Naive thymus-derived CD8-positive, alpha-beta T cell (primary cell): ENCODE data around the gene COMP. TPM values are rescaled to one million over a fixed set of nuclear protein-coding genes. Genes with fewer than 3 reads are reported as not detected.

ENCODE experiments used
- ATAC-seq, 2 donors: fragments of 150-1000 bp; cut with Tn5 transposase in 1 of 2; sonication (Bioruptor Pico), chemical (Tn5 transposase) in 1 of 2; 1 replicate in 1 of 2; 2 replicates in 1 of 2; pipeline ENCODE4 v1.10.0; 2021; ENCODE audit warnings: mild to moderate bottlenecking in 2 of 2, moderate library complexity in 2 of 2
- POLR2A ChIA-PET: fragments of 350-600 bp; sonication (Branson Sonifier 250); formaldehyde crosslinking; loops from one replicate; lab custom pipeline; 2021; ENCODE audit warnings: antibody characterized with exemption; lab: Charles Lee
- DNase-seq, 10 donors: peaks; one replicate each; pipeline versions ENCODE4 v3.0.0 to v3.0.0-alpha.2; 2020 to 2022
- H3K27ac Mint-ChIP-seq, 10 donors: one replicate each; pipeline ENCODE4 v1.8.0; 2020 to 2022; ENCODE audit warnings: mild to moderate bottlenecking in 10 of 10, mixed read lengths in 10 of 10, moderate library complexity in 4 of 10, inconsistent platforms in 1 of 10
- H3K27me3 Mint-ChIP-seq, 5 donors: one replicate each; pipeline ENCODE4 v1.8.0; 2021 to 2022; ENCODE audit warnings: mixed read lengths in 5 of 5
- H3K36me3 Mint-ChIP-seq, 3 donors: one replicate each; pipeline ENCODE4 v1.8.0; 2020 to 2022; ENCODE audit warnings: mixed read lengths in 3 of 3, mild to moderate bottlenecking in 2 of 3, inconsistent platforms in 1 of 3
- H3K4me1 Mint-ChIP-seq, 4 donors: one replicate each; pipeline ENCODE4 v1.8.0; 2021 to 2022; ENCODE audit warnings: mixed read lengths in 4 of 4
- H3K4me3 Mint-ChIP-seq, 10 donors: one replicate each; pipeline ENCODE4 v1.8.0; 2020 to 2022; ENCODE audit warnings: mild to moderate bottlenecking in 10 of 10, mixed read lengths in 10 of 10, moderate library complexity in 6 of 10, inconsistent platforms in 1 of 10
- H3K9me3 Mint-ChIP-seq, 9 donors: one replicate each; pipeline ENCODE4 v1.8.0; 2020 to 2022; ENCODE audit warnings: mixed read lengths in 9 of 9, mild to moderate bottlenecking in 3 of 9, inconsistent platforms in 1 of 9, moderate library complexity in 1 of 9
- polyA plus RNA-seq, 3 donors: library from polyadenylated mRNA; unstranded; fragments of 300-500 nt; fragmentation: Illumina TruSeq; gene quantifications; one replicate each; pipeline ENCODE4 v1.2.3, GENCODE V29; 2021
- total RNA-seq, 8 experiments: library from RNA in 2 of 8; stranded (reverse) in 2 of 8; gene quantifications; one replicate each; pipeline ENCODE4 v1.2.3 and lab custom pipeline; 2021 to 2026

The COMP gene
- total and polyA plus RNA-seq, 5 experiments from 2014 or later: not detected

DNA sequence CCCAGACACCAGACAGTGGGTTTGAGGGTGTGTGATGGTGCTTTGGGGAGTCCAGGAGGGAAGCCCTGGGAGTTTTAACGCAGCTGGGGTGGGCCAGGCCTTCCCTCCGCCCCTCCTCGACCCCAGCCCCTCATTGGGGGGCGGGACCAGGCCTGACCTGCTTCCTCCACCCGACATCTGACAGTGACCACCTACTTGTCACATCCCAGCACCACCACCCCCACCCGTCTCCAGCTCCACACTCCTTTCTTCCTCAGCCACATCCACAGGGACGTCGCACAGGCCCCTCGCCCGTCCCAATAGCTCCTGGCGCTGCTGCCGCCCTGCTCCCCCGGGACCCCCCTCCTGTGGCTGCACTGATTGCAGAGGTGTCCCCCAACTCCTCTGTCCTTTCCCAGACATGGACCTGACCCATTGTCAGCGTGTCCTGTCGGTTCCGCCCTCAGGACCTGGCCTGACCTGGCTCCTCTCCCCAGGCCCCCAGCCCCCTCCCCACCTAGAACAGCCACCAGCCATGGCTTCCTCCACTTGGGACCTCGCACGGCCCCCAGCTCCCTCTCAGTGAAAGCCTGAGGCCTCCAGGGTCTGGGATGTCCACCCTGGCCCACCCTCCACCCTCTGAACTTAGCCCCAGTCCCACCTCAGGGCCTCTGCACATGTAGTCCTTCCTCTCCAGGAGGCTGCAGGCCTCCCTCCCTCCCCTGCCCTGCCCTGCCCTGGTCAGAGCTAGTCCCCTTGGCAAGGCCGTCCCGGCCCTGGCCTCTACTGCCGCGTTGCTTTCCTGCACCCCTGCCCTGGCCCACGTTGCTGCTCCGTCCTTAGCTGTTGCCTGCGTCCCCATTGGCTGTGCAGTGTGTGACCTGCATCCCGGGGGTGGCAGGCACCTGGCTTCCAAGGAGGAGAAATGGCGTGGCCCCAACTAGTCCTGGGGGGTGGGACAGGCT is 30.4 kb downstream of the COMP start:
- POLR2A ChIA-PET: no interaction called here
- no peak for DNase-seq
- no peak for ATAC-seq

DNA sequence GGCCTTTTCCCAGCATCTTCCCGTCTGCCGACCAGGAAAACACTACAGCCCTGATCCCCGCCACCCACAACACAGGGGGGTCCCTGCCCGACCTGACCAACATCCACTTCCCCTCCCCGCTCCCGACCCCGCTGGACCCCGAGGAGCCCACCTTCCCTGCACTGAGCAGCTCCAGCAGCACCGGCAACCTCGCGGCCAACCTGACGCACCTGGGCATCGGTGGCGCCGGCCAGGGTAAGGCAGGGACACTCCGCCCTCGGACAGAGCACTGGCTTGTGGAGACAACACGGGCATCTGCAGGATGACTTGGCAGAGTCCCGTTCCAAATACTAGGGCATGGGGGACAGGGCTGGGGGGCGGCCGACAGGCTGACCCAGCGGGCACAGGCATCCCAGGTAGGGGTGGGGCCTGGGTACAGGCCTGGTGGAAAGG is 31.1 kb downstream of the COMP start:
- H3K36me3 Mint-ChIP-seq: peaks cover 0 to 7% (median 0%) of the 10 kb centered on the region in 3 donors
- no peaks in the 10 kb centered on the region for H3K27me3 Mint-ChIP-seq
- POLR2A ChIA-PET: no interaction called here
- H3K4me3 Mint-ChIP-seq: no peak overlapping the region
- DNase-seq (no peak), ATAC-seq (no peak)
- no peaks in the 10 kb centered on the region for H3K9me3 Mint-ChIP-seq
- H3K27ac Mint-ChIP-seq: peak overlapping the region in 1 of 10 donors; percentile 29
- peaks cover 0 to 2% (median under 1%) of the 10 kb centered on the region in 4 donors for H3K4me1 Mint-ChIP-seq

More for the DNA sequence above, 30.4 kb downstream of the COMP start:
- peaks cover 0 to 2% (median under 1%) of the 10 kb centered on the region in 4 donors for H3K4me1 Mint-ChIP-seq
- no peak overlapping the region for H3K4me3 Mint-ChIP-seq
- H3K36me3 Mint-ChIP-seq: peaks cover 0 to 3% (median 0%) of the 10 kb centered on the region in 3 donors
- H3K9me3 Mint-ChIP-seq: no peaks in the 10 kb centered on the region
- H3K27ac Mint-ChIP-seq: no peak overlapping the region
- no peaks in the 10 kb centered on the region for H3K27me3 Mint-ChIP-seq

DNA sequence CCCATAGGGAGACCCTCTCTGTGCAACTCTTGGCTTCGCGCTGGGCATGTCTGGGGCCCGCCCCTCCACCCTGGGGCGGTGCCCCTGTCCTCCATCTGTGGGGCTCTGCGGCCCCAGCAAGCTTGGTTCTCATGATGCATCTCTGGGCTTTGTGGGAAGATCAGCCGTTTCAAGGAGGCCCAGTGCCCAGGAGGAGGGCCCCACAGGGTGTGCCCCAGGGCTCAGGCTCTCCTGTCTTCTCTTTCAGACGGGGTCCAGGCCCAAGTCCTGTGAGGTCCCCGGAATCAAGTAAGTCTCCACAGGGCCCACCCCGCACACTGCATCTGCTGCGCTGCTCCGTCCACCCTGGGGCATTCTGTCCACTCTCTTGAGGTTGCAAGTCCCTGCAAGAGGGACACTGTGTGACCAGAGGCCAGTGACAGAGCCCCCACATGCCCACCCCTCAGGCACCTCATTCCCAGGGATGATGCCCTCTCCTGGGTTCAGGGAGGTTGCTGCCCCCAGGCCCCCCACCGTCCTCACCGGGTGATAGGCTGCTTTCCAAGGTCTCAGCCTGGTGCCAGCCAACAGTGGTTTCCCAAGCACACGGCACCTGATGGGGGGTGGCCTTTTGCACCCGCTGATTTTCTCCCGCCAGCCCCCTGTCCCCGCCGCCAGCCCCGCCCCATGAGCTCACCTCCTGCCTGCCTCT is 31.7 kb downstream of the COMP start:
- no peak for DNase-seq
- no peak for ATAC-seq
- peak overlapping the region in 1 of 10 donors; percentile 21 for H3K27ac Mint-ChIP-seq
- H3K9me3 Mint-ChIP-seq: no peaks in the 10 kb centered on the region
- POLR2A ChIA-PET: no interaction called here
- H3K27me3 Mint-ChIP-seq: no peaks in the 10 kb centered on the region
- H3K4me1 Mint-ChIP-seq: peaks cover 0 to 2% (median under 1%) of the 10 kb centered on the region in 4 donors
- no peak overlapping the region for H3K4me3 Mint-ChIP-seq
- peaks cover 0 to 10% (median 1%) of the 10 kb centered on the region in 3 donors for H3K36me3 Mint-ChIP-seq

DNA sequence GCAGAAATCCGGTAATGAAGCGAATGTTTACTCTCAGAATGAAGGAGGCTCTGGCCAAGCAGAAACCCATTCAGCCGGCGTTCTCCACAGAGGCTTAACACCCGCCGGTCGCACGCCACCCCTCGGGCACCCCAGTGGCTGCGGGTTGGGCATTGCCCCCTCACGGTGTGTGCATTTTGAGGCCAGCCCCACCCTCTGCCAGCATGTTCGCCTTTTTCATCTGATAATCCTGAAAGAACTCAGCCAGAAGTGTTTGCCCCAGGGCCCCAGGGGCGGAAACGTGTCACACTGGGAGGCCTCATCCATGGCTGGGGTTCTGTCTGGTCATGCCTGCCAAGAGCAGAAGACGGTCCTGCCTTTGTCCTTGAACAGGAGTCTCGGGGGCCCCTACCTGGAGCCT is 34.2 kb downstream of the COMP start:
- peaks cover 0 to 28% (median 11%) of the 10 kb centered on the region in 3 donors for H3K36me3 Mint-ChIP-seq
- no peaks in the 10 kb centered on the region for H3K9me3 Mint-ChIP-seq
- H3K4me1 Mint-ChIP-seq: peaks cover 0 to 2% (median 0%) of the 10 kb centered on the region in 4 donors
- no peak overlapping the region for H3K27ac Mint-ChIP-seq
- no peaks in the 10 kb centered on the region for H3K27me3 Mint-ChIP-seq
- POLR2A ChIA-PET: no interaction called here
- no peak overlapping the region for H3K4me3 Mint-ChIP-seq
- DNase-seq (no peak), ATAC-seq (no peak)

DNA sequence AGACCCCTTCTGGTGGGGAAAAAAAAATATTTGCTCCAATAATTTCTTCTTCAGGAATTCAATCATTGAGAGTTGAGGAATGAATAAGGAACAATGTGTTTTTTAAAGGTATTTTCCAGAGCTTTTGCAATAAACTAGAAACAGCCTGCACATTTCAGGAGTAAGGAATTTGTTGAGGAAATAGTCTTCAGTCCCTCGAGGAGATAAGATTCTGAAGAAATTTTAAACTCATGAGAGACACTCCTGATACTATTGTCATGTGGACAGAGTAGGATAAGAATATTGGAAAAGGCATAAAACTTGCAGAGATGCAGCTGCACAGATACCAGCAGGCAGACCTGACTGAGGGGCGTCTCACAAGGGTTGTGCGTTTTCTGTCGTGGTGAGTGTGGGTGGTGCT is 36.6 kb downstream of the COMP start:
- POLR2A ChIA-PET: interaction anchor here (1.1 kb wide), 1 partner anchor 19 kb away, joined by 3 read pairs; no protein-coding TSS in a partner anchor

DNA sequence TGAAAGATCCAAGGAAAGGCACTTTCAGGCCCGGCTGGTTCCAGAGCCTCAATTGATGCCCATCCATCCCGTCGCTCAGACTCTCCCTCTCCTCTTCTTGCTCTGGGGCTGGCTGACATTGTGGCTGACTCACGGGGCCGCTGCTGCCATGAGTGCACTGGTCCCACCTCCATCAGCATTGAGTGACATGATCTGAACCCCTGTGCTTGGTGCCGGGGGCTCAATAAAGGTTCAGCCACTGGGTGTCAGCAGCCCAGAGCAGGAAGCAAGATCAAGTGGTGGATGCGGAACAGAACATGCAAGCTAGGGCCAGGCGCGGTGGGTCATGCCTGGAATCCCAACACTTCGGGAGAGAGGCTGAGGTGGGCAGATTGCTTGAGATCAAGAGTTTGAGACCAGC is 39.5 kb downstream of the COMP start:
- H3K4me1 Mint-ChIP-seq: peaks cover 0 to 4% (median 0%) of the 10 kb centered on the region in 4 donors
- H3K9me3 Mint-ChIP-seq: no peaks in the 10 kb centered on the region
- POLR2A ChIA-PET: no interaction called here
- H3K27me3 Mint-ChIP-seq: no peaks in the 10 kb centered on the region
- DNase-seq (no peak), ATAC-seq (no peak)
- no peak overlapping the region for H3K4me3 Mint-ChIP-seq
- H3K27ac Mint-ChIP-seq: peak overlapping the region in 1 of 10 donors; percentile 6
- H3K36me3 Mint-ChIP-seq: peaks cover 0 to 44% (median 14%) of the 10 kb centered on the region in 3 donors

More for the DNA sequence above, 36.6 kb downstream of the COMP start:
- H3K4me3 Mint-ChIP-seq: no peak overlapping the region
- ATAC-seq (no peak), DNase-seq (no peak)
- H3K27ac Mint-ChIP-seq: no peak overlapping the region
- H3K9me3 Mint-ChIP-seq: no peaks in the 10 kb centered on the region
- peaks cover 0 to 44% (median 14%) of the 10 kb centered on the region in 3 donors for H3K36me3 Mint-ChIP-seq
- peaks cover 0 to 4% (median 0%) of the 10 kb centered on the region in 4 donors for H3K4me1 Mint-ChIP-seq
- H3K27me3 Mint-ChIP-seq: no peaks in the 10 kb centered on the region

DNA sequence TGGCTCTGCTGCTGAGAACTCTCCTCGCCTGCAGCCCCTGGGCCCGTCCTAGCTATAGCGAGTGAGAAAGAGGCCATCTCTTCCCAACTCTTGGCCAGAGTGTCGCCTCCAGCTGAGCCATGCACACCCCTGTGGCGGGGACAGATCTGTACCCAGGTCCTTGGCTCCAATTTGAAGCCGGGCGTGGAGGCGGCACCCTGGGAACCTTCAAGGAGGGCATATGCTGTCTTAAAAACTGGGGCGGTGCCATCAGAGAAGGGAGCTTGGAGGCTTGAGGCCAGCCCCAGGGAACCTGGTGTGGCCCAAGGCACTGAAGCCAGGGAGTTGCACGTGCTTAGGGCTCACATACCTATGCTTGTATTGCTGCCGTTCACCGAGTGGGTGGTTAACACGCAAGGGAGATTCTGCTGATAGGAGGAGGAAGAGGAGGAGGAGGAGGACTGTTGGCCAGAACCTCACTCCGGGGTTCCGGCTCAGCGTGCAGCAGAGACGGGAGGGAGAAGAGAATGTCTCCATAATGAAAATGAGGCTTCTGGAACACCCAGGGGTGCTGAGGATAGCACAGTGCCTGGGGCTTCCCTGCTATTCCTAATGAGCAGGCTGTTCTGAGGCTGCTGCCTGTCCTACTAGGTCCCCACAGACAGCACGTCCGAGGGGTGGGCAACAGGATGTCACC is 40.7 kb downstream of the COMP start:
- peaks cover 0 to 4% (median 0%) of the 10 kb centered on the region in 4 donors for H3K4me1 Mint-ChIP-seq
- DNase-seq (no peak), ATAC-seq (no peak)
- H3K27me3 Mint-ChIP-seq: no peaks in the 10 kb centered on the region
- no peaks in the 10 kb centered on the region for H3K9me3 Mint-ChIP-seq
- POLR2A ChIA-PET: no interaction called here
- H3K4me3 Mint-ChIP-seq: no peak overlapping the region
- H3K36me3 Mint-ChIP-seq: peaks cover 0 to 41% (median 14%) of the 10 kb centered on the region in 3 donors
- peak overlapping the region in 2 of 10 donors; percentile 11 to 33 for H3K27ac Mint-ChIP-seq

DNA sequence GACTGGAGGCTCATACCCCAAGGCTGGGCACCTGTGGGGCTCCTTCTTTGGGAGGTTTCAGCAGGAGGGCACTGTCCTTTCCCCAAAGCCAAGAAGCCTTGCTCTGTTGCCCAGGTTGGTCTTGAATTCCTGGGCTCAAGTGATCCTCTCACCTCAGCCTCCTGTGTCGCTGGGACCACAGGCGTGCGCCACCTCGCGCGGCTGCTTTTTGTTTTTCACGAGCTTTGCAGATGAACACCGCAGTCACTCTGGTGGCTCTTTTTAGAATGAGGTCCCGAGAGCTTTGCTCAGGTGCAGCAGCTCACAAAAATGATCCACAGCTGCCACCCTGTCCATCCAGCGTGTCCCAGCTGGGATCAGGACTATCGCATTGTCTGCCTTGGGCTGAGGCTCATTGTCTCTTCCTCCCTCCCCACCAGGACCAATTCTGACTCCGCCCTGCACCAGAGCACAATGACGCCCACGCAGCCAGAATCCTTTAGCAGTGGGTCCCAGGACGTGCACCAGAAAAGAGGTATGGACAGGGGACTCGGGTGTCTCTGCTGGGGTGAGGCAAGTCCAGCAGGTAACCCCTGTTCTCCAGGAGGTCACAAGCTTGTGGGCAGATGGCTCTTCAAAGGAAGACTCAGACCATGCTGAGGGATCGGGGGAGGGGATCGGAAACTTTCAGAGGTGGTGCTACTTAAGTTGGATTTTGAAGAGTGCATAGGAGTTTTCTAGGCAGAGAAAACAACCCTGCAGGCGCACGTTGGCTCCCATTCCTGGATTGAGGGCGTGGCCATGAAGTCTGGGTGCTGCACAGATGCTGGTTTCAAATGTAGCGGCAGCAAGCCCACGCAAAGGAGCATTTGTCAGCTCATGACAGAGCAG is 41.5 kb downstream of the COMP start:
- POLR2A ChIA-PET: no interaction called here
- Mint-ChIP-seq H3K27me3 (no peaks in the 10 kb centered on the region), H3K9me3 (no peaks in the 10 kb centered on the region), H3K4me3 (no peak overlapping the region), H3K27ac (peak overlapping the region in 2 of 10 donors; percentile 10 to 33), H3K36me3 (peaks cover 0 to 35% (median 14%) of the 10 kb centered on the region in 3 donors), H3K4me1 (peaks cover 0 to 4% (median 0%) of the 10 kb centered on the region in 4 donors)
- ATAC-seq (no peak), DNase-seq (no peak)

DNA sequence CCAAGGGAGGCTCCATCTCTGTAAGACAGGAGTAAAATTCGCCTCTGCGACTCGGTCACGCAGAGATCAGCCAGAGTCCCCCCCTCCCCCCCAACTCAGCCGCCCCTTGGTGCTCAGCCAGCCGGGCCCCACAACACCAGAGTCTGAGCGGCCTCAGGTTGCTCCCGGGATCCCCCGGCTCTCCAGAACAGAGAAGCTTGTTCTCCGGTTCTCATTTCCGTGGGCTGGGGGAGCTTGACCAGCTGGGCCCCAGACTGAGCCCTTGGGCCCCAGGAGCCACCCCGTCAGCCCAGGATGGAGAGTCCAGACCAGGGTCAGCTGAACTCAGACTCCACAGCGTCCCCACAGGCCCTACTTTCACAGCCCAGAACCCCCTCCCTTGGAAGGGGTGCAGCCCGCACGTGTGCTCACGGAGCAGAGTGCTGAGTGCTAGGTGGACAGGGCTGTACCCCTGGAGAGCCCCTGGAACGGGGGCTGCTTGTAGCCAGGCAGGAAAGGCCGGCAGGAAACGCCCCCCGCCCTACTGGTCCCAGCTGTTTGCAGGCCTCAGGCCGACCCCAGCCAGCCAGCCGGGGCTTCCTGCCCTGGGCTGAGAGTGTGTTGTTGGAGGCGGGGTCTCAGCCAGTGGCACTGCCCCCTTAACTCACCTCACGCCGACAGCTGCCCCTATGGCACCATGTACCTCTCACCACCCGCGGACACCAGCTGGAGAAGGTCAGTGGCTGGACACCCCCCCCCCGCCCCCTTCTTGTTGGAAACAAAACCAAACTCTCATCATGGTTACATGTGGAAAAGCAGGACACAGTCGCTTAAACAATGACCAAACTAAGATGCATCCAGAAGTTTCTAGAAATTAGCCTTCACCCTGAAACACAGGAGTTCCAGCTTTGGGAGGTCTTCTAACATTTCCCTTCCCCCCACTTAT is 44.4 kb downstream of the COMP start:
- H3K36me3 Mint-ChIP-seq: peaks cover 0 to 14% (median 3%) of the 10 kb centered on the region in 3 donors
- H3K4me1 Mint-ChIP-seq: peaks cover 0 to 4% (median 0%) of the 10 kb centered on the region in 4 donors
- H3K4me3 Mint-ChIP-seq: no peak overlapping the region
- no peaks in the 10 kb centered on the region for H3K9me3 Mint-ChIP-seq
- no peak for ATAC-seq
- H3K27ac Mint-ChIP-seq: peak overlapping the region in 1 of 10 donors; percentile 19
- H3K27me3 Mint-ChIP-seq: no peaks in the 10 kb centered on the region
- POLR2A ChIA-PET: interaction anchor here (0.6 kb wide), 1 partner anchor 52 kb away, joined by 4 read pairs; no protein-coding TSS in a partner anchor
- no peak for DNase-seq

DNA sequence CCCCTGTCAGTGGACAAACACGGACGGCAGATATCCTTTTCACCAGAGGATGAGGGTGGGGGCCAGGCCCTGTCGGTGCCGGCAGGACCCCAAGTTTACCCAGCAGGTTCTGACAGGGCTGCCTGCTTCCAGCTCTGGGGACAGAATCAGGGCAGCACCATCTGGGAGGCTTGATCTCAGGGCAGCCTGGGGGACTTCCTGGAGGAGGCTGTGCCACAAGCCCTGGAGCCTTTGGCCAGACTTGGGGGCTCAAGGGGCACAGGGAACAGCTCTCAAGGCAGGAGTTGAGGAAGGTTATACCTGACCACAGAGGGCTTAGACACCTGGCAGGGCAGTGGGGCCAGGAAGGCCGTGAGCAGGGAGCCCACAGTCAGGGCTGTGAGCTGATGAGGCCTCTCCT is 45.2 kb downstream of the COMP start:
- peaks cover 0 to 7% (median 3%) of the 10 kb centered on the region in 3 donors for H3K36me3 Mint-ChIP-seq
- POLR2A ChIA-PET: no interaction called here
- H3K9me3 Mint-ChIP-seq: no peaks in the 10 kb centered on the region
- ATAC-seq (no peak), DNase-seq (no peak)
- H3K4me1 Mint-ChIP-seq: peaks cover 0 to 4% (median 0%) of the 10 kb centered on the region in 4 donors
- H3K27ac Mint-ChIP-seq: no peak overlapping the region
- no peak overlapping the region for H3K4me3 Mint-ChIP-seq
- no peaks in the 10 kb centered on the region for H3K27me3 Mint-ChIP-seq
